CD4-positive, alpha-beta T cell (primary cell): ENCODE results near the gene LRRC25. TPM values are rescaled to one million over a fixed set of nuclear protein-coding genes. Genes with fewer than 3 reads are reported as not detected.

ENCODE experiments used
- ATAC-seq: fragments of 200-7000 bp; cut with Tn5 transposase; one replicate; pipeline ENCODE4 v1.10.0; 2022; ENCODE audit warnings: mild to moderate bottlenecking; ENCODE audit not compliant: poor library complexity
- CTCF ChIA-PET: fragments of 350-600 bp; sonication (Branson Sonifier 250); formaldehyde crosslinking; loops from one replicate; lab custom pipeline; 2021; ENCODE audit warnings: antibody characterized with exemption, inconsistent platforms; lab: Charles Lee
- POLR2A ChIA-PET: fragments of 350-600 bp; sonication (Branson Sonifier 250); formaldehyde crosslinking; loops from one replicate; lab custom pipeline; 2021; ENCODE audit warnings: antibody characterized with exemption, inconsistent platforms; lab: Charles Lee
- DNase-seq, 14 experiments: peaks; one replicate each; pipeline ENCODE4 v3.0.0-alpha.2; 2013 to 2020; ENCODE audit warnings: mixed read lengths in 2 of 14
- H3K27ac ChIP-seq, 2 donors: one replicate each; pipeline versions ENCODE4 v1.5.1 to v1.7.0; 2013; ENCODE audit warnings: low read length in 2 of 2, low read depth in 1 of 2, mild to moderate bottlenecking in 1 of 2
- H3K27me3 ChIP-seq, 2 experiments: 1 replicate in 1 of 2; 2 replicates in 1 of 2; pipeline versions ENCODE4 v1.6.1 to v1.7.0; 2013; ENCODE audit warnings: low read length in 2 of 2, control low read depth in 1 of 2, mild to moderate bottlenecking in 1 of 2, moderate library complexity in 1 of 2; ENCODE audit not compliant: insufficient read depth in 2 of 2, control insufficient read depth in 1 of 2
- H3K36me3 ChIP-seq: one replicate; pipeline ENCODE4 v1.6.1; 2013; ENCODE audit warnings: low read length, control low read depth; ENCODE audit not compliant: insufficient read depth
- H3K4me1 ChIP-seq: one replicate; pipeline ENCODE4 v1.6.1; 2013; ENCODE audit warnings: low read length, control low read depth; ENCODE audit not compliant: insufficient read depth
- H3K4me3 ChIP-seq: one replicate; pipeline ENCODE4 v1.5.1; 2013; ENCODE audit warnings: mild to moderate bottlenecking, low read length, moderate library complexity
- H3K9me3 ChIP-seq, 2 experiments: 1 replicate in 1 of 2; 2 replicates in 1 of 2; pipeline versions ENCODE4 v1.6.1 to v1.7.0; 2013; ENCODE audit warnings: low read length in 2 of 2, mild to moderate bottlenecking in 2 of 2, control low read depth in 1 of 2, moderate library complexity in 1 of 2; ENCODE audit not compliant: control insufficient read depth in 1 of 2, insufficient read depth in 1 of 2
- H3K27ac Mint-ChIP-seq: one replicate; pipeline ENCODE4 v1.8.0; 2020; ENCODE audit warnings: mixed read lengths
- H3K27me3 Mint-ChIP-seq: one replicate; pipeline ENCODE4 v1.8.0; 2021; ENCODE audit warnings: mixed read lengths
- H3K36me3 Mint-ChIP-seq: one replicate; pipeline ENCODE4 v1.8.0; 2021; ENCODE audit warnings: low read depth, mixed read lengths
- H3K4me1 Mint-ChIP-seq: one replicate; pipeline ENCODE4 v1.8.0; 2021; ENCODE audit warnings: low read depth, mixed read lengths
- H3K4me3 Mint-ChIP-seq: one replicate; pipeline ENCODE4 v1.8.0; 2020; ENCODE audit warnings: mild to moderate bottlenecking, mixed read lengths
- H3K9me3 Mint-ChIP-seq: one replicate; pipeline ENCODE4 v1.8.0; 2020; ENCODE audit warnings: mixed read lengths
- CTCF ChIP-seq: fragments of 200-600 bp; IDR thresholded peaks from one replicate; pipeline ENCODE4 v1.8.0; 2022; ENCODE audit warnings: antibody characterized with exemption, mild to moderate bottlenecking
- intact Hi-C, 2 experiments: fragments of 100-400 bp; cut with DNase I in 1 of 2; cut with micrococcal nuclease in 1 of 2; formaldehyde crosslinking; loops; one replicate each; pipeline versions ENCODE4 v1.15.1 to v1.9.0; 2023 to 2025; cut with DNase I, micrococcal nuclease
- total RNA-seq, 174 experiments: library from RNA in 2 of 174; stranded (reverse) in 2 of 174; gene quantifications; one replicate each; pipeline ENCODE4 v1.2.3 and lab custom pipeline; 2021 to 2026

The LRRC25 gene
- total RNA-seq, 2 experiments from 2014 or later = 0.82 to 0.92 TPM

GRCh38 chr19:18416778-18417249 lies 19.4 kb upstream of the LRRC25 start:
- intact Hi-C loops = loop anchor here in 1 of 2 experiments (5.0 kb wide), 2 partner anchors 75 to 90 kb away; partner anchors contain the start of gene PGPEP1
- Histone ChIP-seq H3K27ac (peak overlapping the region in 1 of 2 donors; percentile 67), H3K27me3 (peaks cover 11 to 30% of the 10 kb centered on the region in 2 experiments), H3K9me3 (no peaks in the 10 kb centered on the region), H3K4me1 (peaks cover 72% of the 10 kb centered on the region), H3K36me3 (no peaks in the 10 kb centered on the region), H3K4me3 (peak overlapping the region; percentile 54)
- peak in 11 of 14 experiments; percentile 35 to 89 (median 57) for DNase-seq
- CTCF ChIA-PET = interaction anchor here (1.0 to 5.7 kb wide), 4 partner anchors 28 to 139 kb away, joined by 3 to 32 read pairs (median 4); no protein-coding TSS in a partner anchor
- H3K4me1 Mint-ChIP-seq = peaks cover 66% of the 10 kb centered on the region
- peaks cover 48% of the 10 kb centered on the region for H3K27me3 Mint-ChIP-seq
- TF ChIP-seq CTCF = no peak
- POLR2A ChIA-PET = interaction anchor here (0.6 to 9.0 kb wide), 9 partner anchors 12 to 787 kb away, joined by 3 to 97 read pairs (median 4); partner anchors contain the start of genes JUND, LSM4, NR2C2AP and RAB3A
- H3K36me3 Mint-ChIP-seq = no peaks in the 10 kb centered on the region
- no peaks in the 10 kb centered on the region for H3K9me3 Mint-ChIP-seq
- H3K4me3 Mint-ChIP-seq = peak overlapping the region; percentile 84
- ATAC-seq = peak; percentile 11
- peak overlapping the region; percentile 43 for H3K27ac Mint-ChIP-seq

GRCh38 chr19:18415178-18415867 lies 17.9 kb upstream of the LRRC25 start:
- H3K4me1 ChIP-seq = peaks cover 63% of the 10 kb centered on the region
- no peak for TF ChIP-seq CTCF
- no peak overlapping the region for H3K27ac ChIP-seq
- CTCF ChIA-PET = interaction anchor here (0.6 to 6.7 kb wide), 5 partner anchors 26 to 137 kb away, joined by 3 to 53 read pairs (median 5); no protein-coding TSS in a partner anchor
- peaks cover 52% of the 10 kb centered on the region for H3K27me3 Mint-ChIP-seq
- POLR2A ChIA-PET = interaction anchor here (0.5 to 9.0 kb wide), 5 partner anchors 14 to 211 kb away, joined by 3 to 97 read pairs (median 6); partner anchors contain the start of genes JUND, LSM4 and RAB3A
- H3K4me3 ChIP-seq = no peak overlapping the region
- H3K36me3 ChIP-seq = no peaks in the 10 kb centered on the region
- peak in 2 of 14 experiments; percentile 27 to 47 for DNase-seq
- H3K27ac Mint-ChIP-seq = no peak overlapping the region
- no peaks in the 10 kb centered on the region for H3K9me3 ChIP-seq
- H3K27me3 ChIP-seq = peaks cover 11 to 30% of the 10 kb centered on the region in 2 experiments
- no peak for ATAC-seq
- intact Hi-C loops = loop anchor here in 1 of 2 experiments (5.0 kb wide), 2 partner anchors 73 to 88 kb away; partner anchors contain the start of gene PGPEP1
- peak overlapping the region; percentile 67 for H3K4me3 Mint-ChIP-seq
- H3K4me1 Mint-ChIP-seq = peaks cover 58% of the 10 kb centered on the region
- H3K9me3 Mint-ChIP-seq = no peaks in the 10 kb centered on the region
- H3K36me3 Mint-ChIP-seq = no peaks in the 10 kb centered on the region

GRCh38 chr19:18414504-18415177 lies 17.2 kb upstream of the LRRC25 start:
- Histone ChIP-seq H3K4me1 (peaks cover 58% of the 10 kb centered on the region), H3K27me3 (peaks cover 11 to 30% of the 10 kb centered on the region in 2 experiments), H3K36me3 (no peaks in the 10 kb centered on the region), H3K9me3 (no peaks in the 10 kb centered on the region), H3K27ac (no peak overlapping the region), H3K4me3 (no peak overlapping the region)
- H3K4me1 Mint-ChIP-seq = peaks cover 54% of the 10 kb centered on the region
- H3K36me3 Mint-ChIP-seq = no peaks in the 10 kb centered on the region
- peak in 3 of 14 experiments; percentile 21 to 54 (median 40) for DNase-seq
- intact Hi-C loops = loop anchor here in 1 of 2 experiments (5.0 kb wide), 3 partner anchors 72 to 162 kb away; partner anchors contain the start of gene PGPEP1
- CTCF ChIA-PET = interaction anchor here (0.6 to 6.7 kb wide), 3 partner anchors 25 to 105 kb away, joined by 3 to 53 read pairs (median 5); no protein-coding TSS in a partner anchor
- ATAC-seq = no peak
- POLR2A ChIA-PET = interaction anchor here (0.5 to 9.0 kb wide), 4 partner anchors 15 to 134 kb away, joined by 3 to 97 read pairs (median 6); partner anchors contain the start of genes JUND and LSM4
- no peak overlapping the region for H3K27ac Mint-ChIP-seq
- H3K9me3 Mint-ChIP-seq = no peaks in the 10 kb centered on the region
- TF ChIP-seq CTCF = no peak
- peak overlapping the region; percentile 45 for H3K4me3 Mint-ChIP-seq
- peaks cover 52% of the 10 kb centered on the region for H3K27me3 Mint-ChIP-seq
